Neural crest cell (in vitro differentiated cells): ENCODE data around the gene TMPRSS6. TPM values are rescaled to one million over a fixed set of nuclear protein-coding genes. Genes with fewer than 3 reads are reported as not detected.

Experiments used
- DNase-seq: peaks from one replicate; pipeline ENCODE4 v3.0.0; 2021; ENCODE audit warnings: low read depth, mixed read lengths, low spot score
- H3K27ac Mint-ChIP-seq: one replicate; pipeline ENCODE4 v1.8.0; 2021; ENCODE audit warnings: mild to moderate bottlenecking, mixed read lengths; ENCODE audit not compliant: unreplicated experiment
- H3K27me3 Mint-ChIP-seq: 2 replicates; pipeline ENCODE4 v1.8.0; 2021; ENCODE audit warnings: low read depth, mild to moderate bottlenecking, mixed read lengths
- H3K36me3 Mint-ChIP-seq: 2 replicates; pipeline ENCODE4 v1.8.0; 2021; ENCODE audit warnings: low read depth, mild to moderate bottlenecking, mixed read lengths
- H3K4me1 Mint-ChIP-seq: 2 replicates; pipeline ENCODE4 v1.8.0; 2021; ENCODE audit warnings: mixed read lengths
- H3K4me3 Mint-ChIP-seq: one replicate; pipeline ENCODE4 v1.8.0; 2021; ENCODE audit warnings: mild to moderate bottlenecking, mixed read lengths
- H3K9me3 Mint-ChIP-seq: 2 replicates; pipeline ENCODE4 v1.8.0; 2021; ENCODE audit warnings: mixed read lengths
- CTCF ChIP-seq: fragments of 200-600 bp; sonication (generic); conservative IDR thresholded peaks from 2 replicates; pipeline ENCODE4 v1.5.0; 2021; ENCODE audit warnings: antibody characterized with exemption, mild to moderate bottlenecking
- total RNA-seq: library from RNA; stranded (reverse); gene quantifications from 2 replicates; pipeline ENCODE4 v1.2.1, GENCODE V29; 2021

The TMPRSS6 gene
- total RNA-seq, 1 donor from 2014 or later = not detected

GRCh38 chr22:37119872-37120271, 10.4 kb upstream of the TMPRSS6 start:
- no peaks in the 10 kb centered on the region for H3K9me3 Mint-ChIP-seq
- H3K4me1 Mint-ChIP-seq = no peaks in the 10 kb centered on the region
- peaks cover 3% of the 10 kb centered on the region for H3K27me3 Mint-ChIP-seq
- H3K36me3 Mint-ChIP-seq = no peaks in the 10 kb centered on the region
- H3K27ac Mint-ChIP-seq = no peak overlapping the region
- TF ChIP-seq CTCF = no peak
- H3K4me3 Mint-ChIP-seq = no peak overlapping the region
- DNase-seq = no peak

GRCh38 chr22:37118083-37118482, 8.6 kb upstream of the TMPRSS6 start:
- Mint-ChIP-seq H3K4me3 (no peak overlapping the region), H3K27ac (no peak overlapping the region), H3K27me3 (peaks cover 3% of the 10 kb centered on the region)

GRCh38 chr22:37117092-37117491, 7.6 kb upstream of the TMPRSS6 start:
- no peak for DNase-seq
- TF ChIP-seq CTCF = no peak
- Mint-ChIP-seq H3K27ac (no peak overlapping the region), H3K36me3 (no peaks in the 10 kb centered on the region), H3K9me3 (no peaks in the 10 kb centered on the region), H3K4me3 (no peak overlapping the region), H3K4me1 (no peaks in the 10 kb centered on the region), H3K27me3 (peaks cover 3% of the 10 kb centered on the region)

More at GRCh38 chr22:37118083-37118482, 8.6 kb upstream of the TMPRSS6 start:
- TF ChIP-seq CTCF = no peak
- no peaks in the 10 kb centered on the region for H3K9me3 Mint-ChIP-seq
- DNase-seq = no peak
- no peaks in the 10 kb centered on the region for H3K4me1 Mint-ChIP-seq
- H3K36me3 Mint-ChIP-seq = no peaks in the 10 kb centered on the region

- H3K4me3 Mint-ChIP-seq = no peak overlapping the region
- no peaks in the 10 kb centered on the region for H3K4me1 Mint-ChIP-seq
- H3K9me3 Mint-ChIP-seq = no peaks in the 10 kb centered on the region
- no peak for TF ChIP-seq CTCF
- no peak for DNase-seq
- H3K27ac Mint-ChIP-seq = no peak overlapping the region
- H3K27me3 Mint-ChIP-seq = peaks cover 3% of the 10 kb centered on the region
- H3K36me3 Mint-ChIP-seq = no peaks in the 10 kb centered on the region
These were observed 5.5 kb upstream of the TMPRSS6 start for GRCh38 chr22:37115032-37115431.

DNA sequence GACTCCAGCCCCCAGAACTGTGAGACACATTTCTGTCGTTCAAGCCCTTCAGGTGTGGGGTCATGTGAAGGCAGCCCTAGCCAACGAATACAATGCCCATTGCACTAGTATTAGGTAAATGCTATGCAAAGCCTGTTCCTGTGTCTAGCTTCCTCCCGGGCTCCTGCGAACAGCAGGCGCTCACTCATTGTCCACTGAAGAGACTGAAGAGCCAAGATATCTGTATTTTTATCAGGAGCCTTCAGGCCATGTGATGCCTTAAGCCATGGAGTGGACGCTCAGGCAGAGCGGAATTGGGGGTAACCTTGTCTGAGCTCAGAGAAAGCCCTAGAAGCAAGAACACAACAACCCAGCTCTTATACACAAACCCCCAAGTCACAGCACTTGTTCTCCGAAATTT, 4.2 kb upstream of the TMPRSS6 start:
- Mint-ChIP-seq H3K9me3 (no peaks in the 10 kb centered on the region), H3K4me1 (no peaks in the 10 kb centered on the region), H3K36me3 (no peaks in the 10 kb centered on the region), H3K4me3 (no peak overlapping the region), H3K27me3 (peaks cover 3% of the 10 kb centered on the region), H3K27ac (no peak overlapping the region)
- TF ChIP-seq CTCF = no peak
- no peak for DNase-seq
